ENCODE data around the gene SMAD4.
A peak's percentile ranks its signal among the peaks of the same experiment; 100 is the strongest.

DNA sequence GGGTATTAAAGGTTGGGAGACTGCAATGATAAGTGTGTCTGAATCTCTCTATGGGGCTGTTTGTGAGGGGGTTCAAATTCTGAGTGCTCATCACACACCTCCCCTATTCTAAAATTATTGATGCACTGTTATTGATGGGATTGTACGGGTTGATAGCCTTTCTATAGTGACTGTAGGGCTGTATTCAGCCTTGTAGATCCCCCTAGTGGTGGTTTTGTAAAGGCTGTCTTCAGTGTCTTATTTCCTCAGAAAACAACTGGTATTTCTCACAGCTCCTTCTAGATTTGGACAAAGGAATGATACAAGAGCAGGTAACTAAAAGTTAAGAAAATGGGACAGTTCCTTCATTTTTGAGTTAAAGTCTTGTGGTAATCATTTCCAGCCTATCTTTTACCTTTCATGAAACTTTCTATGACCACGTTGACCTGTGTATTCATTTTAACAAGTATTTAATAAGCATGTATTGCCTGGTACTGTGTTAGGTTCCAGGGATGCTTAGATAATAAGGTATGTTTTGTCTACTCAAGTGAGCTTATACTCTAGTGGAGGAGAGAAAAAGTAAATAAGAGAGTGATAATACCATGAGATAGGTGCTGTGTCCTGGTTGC lies 21.2 kb downstream of the SMAD4 start:
- TF ChIP-seq, protein P1, sequence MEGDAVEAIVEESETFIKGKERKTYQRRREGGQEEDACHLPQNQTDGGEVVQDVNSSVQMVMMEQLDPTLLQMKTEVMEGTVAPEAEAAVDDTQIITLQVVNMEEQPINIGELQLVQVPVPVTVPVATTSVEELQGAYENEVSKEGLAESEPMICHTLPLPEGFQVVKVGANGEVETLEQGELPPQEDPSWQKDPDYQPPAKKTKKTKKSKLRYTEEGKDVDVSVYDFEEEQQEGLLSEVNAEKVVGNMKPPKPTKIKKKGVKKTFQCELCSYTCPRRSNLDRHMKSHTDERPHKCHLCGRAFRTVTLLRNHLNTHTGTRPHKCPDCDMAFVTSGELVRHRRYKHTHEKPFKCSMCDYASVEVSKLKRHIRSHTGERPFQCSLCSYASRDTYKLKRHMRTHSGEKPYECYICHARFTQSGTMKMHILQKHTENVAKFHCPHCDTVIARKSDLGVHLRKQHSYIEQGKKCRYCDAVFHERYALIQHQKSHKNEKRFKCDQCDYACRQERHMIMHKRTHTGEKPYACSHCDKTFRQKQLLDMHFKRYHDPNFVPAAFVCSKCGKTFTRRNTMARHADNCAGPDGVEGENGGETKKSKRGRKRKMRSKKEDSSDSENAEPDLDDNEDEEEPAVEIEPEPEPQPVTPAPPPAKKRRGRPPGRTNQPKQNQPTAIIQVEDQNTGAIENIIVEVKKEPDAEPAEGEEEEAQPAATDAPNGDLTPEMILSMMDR (IDR thresholded peaks at IDR 0.05), result peak; percentile 85
- TF ChIP-seq EZH2 (IDR thresholded peaks at IDR 0.05; ENCODE audit: borderline replicate concordance, insufficient read depth, low read depth, low read length, poor library complexity, severe bottlenecking), result no peak
